GM21737 (cell line): ENCODE data around the gene CNOT9.

Experiments used
- ATAC-seq: cut with Tn5 transposase; IDR thresholded peaks from one replicate; pipeline ENCODE4 v1.9.1; 2021; ENCODE audit warnings: mild to moderate bottlenecking, moderate library complexity; ENCODE audit not compliant: unreplicated experiment

CNOT9 gene

GRCh38 chr2:218577482-218578220 lies 9.0 kb downstream of the CNOT9 start:
- no peak for ATAC-seq

GRCh38 chr2:218578272-218578877 lies 9.7 kb downstream of the CNOT9 start:
- ATAC-seq, result no peak

GRCh38 chr2:218582076-218582475 lies 13.4 kb downstream of the CNOT9 start:
- no peak for ATAC-seq

- no peak for ATAC-seq
Observed at GRCh38 chr2:218583983-218584850, 15.6 kb downstream of the CNOT9 start.

- no peak for ATAC-seq
Observed at GRCh38 chr2:218585541-218585940, 16.9 kb downstream of the CNOT9 start.

- no peak for ATAC-seq
Observed at GRCh38 chr2:218605432-218605831, 36.8 kb downstream of the CNOT9 start.

- no peak for ATAC-seq
Observed at GRCh38 chr2:218607436-218608115, 38.9 kb downstream of the CNOT9 start, which contains the start of gene PLCD4. Gene PLCD4 (plus strand): TSS chr2:218607899. CDS start chr2:218615740, 7,841 bp downstream.

GRCh38 chr2:218615868-218616315 lies 47.3 kb downstream of the CNOT9 start:
- no peak for ATAC-seq

- ATAC-seq, result no peak
Observed at GRCh38 chr2:218618102-218618860, 49.6 kb downstream of the CNOT9 start.

GRCh38 chr2:218621007-218621406 lies 52.4 kb downstream of the CNOT9 start:
- no peak for ATAC-seq

GRCh38 chr2:218622606-218623365 lies 54.1 kb downstream of the CNOT9 start:
- ATAC-seq, result no peak

- no peak for ATAC-seq
Observed at GRCh38 chr2:218623366-218623705, 54.7 kb downstream of the CNOT9 start.

GRCh38 chr2:218626369-218626768 lies 57.7 kb downstream of the CNOT9 start:
- no peak for ATAC-seq

GRCh38 chr2:218627939-218628338 lies 59.3 kb downstream of the CNOT9 start:
- ATAC-seq, result no peak

- no peak for ATAC-seq
Observed at GRCh38 chr2:218631837-218632236, 63.2 kb downstream of the CNOT9 start.

- ATAC-seq, result no peak
Observed at GRCh38 chr2:218635719-218636118, 67.1 kb downstream of the CNOT9 start.

GRCh38 chr2:218638372-218638771 lies 69.7 kb downstream of the CNOT9 start:
- ATAC-seq, result no peak

GRCh38 chr2:218642121-218642656 lies 73.5 kb downstream of the CNOT9 start:
- ATAC-seq, result no peak

GRCh38 chr2:218642786-218643185 lies 74.1 kb downstream of the CNOT9 start:
- ATAC-seq, result no peak
